ENCODE data around the gene TMEM54.
A peak's percentile ranks its signal among the peaks of the same experiment; 100 is the strongest.

The TMEM54 gene

GRCh38 chr1:32871364-32872191, 29.6 kb downstream of the TMEM54 start:
- peak overlapping the region; percentile 39 for H3K4me3 ChIP-seq (ENCODE audit: low read depth, low read length)
- DNase-seq (ENCODE audit: low read depth): no peak
- in situ Hi-C loops (cut with HindIII; ENCODE audit: low sequenced_read_pairs): no loop called here
- no peak for TF ChIP-seq CTCF (IDR thresholded peaks at IDR 0.05; ENCODE audit: low read depth, low read length, missing control alignments)

GRCh38 chr1:32870615-32871363, 30.4 kb downstream of the TMEM54 start, which contains the start of gene FNDC5:
FNDC5 (minus strand) TSS chr1:32870912.
- peak within 1 kb of the TSS; percentile 39 for H3K4me3 ChIP-seq (ENCODE audit: low read depth, low read length)
- no peak for DNase-seq (ENCODE audit: low read depth)
- TF ChIP-seq CTCF (IDR thresholded peaks at IDR 0.05; ENCODE audit: low read depth, low read length, missing control alignments): no peak
- in situ Hi-C loops (cut with HindIII; ENCODE audit: low sequenced_read_pairs): no loop called here

- DNase-seq (ENCODE audit: low read depth): no peak
- in situ Hi-C loops (cut with HindIII; ENCODE audit: low sequenced_read_pairs): no loop called here
- TF ChIP-seq CTCF (IDR thresholded peaks at IDR 0.05; ENCODE audit: low read depth, low read length, missing control alignments): no peak
- H3K4me3 ChIP-seq (ENCODE audit: low read depth, low read length): peak overlapping the region; percentile 19
These were observed 31.1 kb downstream of the TMEM54 start for GRCh38 chr1:32869923-32870614.

GRCh38 chr1:32868806-32869455, 32.3 kb downstream of the TMEM54 start:
- no peak for DNase-seq (ENCODE audit: low read depth)
- TF ChIP-seq CTCF (IDR thresholded peaks at IDR 0.05; ENCODE audit: low read depth, low read length, missing control alignments): no peak
- no peak overlapping the region for H3K4me3 ChIP-seq (ENCODE audit: low read depth, low read length)
- in situ Hi-C loops (cut with HindIII; ENCODE audit: low sequenced_read_pairs): no loop called here

GRCh38 chr1:32868085-32868484, 33.1 kb downstream of the TMEM54 start:
- no peak for DNase-seq (ENCODE audit: low read depth)
- in situ Hi-C loops (cut with HindIII; ENCODE audit: low sequenced_read_pairs): no loop called here
- H3K4me3 ChIP-seq (ENCODE audit: low read depth, low read length): no peak overlapping the region
- TF ChIP-seq CTCF (IDR thresholded peaks at IDR 0.05; ENCODE audit: low read depth, low read length, missing control alignments): no peak

GRCh38 chr1:32867671-32868070, 33.5 kb downstream of the TMEM54 start:
- H3K4me3 ChIP-seq (ENCODE audit: low read depth, low read length): no peak overlapping the region
- TF ChIP-seq CTCF (IDR thresholded peaks at IDR 0.05; ENCODE audit: low read depth, low read length, missing control alignments): no peak
- DNase-seq (ENCODE audit: low read depth): no peak
- in situ Hi-C loops (cut with HindIII; ENCODE audit: low sequenced_read_pairs): no loop called here
